Heart left ventricle (tissue), 13 donors: ENCODE results near the gene ALOXE3.

Source experiments
- CTCF ChIP-seq, 12 donors: fragments of 200-600 bp; sonication (generic) in 4 of 12; IDR thresholded peaks; one replicate each; pipeline versions ENCODE4 v1.5.0 to v1.8.0; 2018 to 2022; ENCODE audit warnings: antibody characterized with exemption in 12 of 12, mild to moderate bottlenecking in 5 of 12
- POLR2A ChIP-seq, 2 donors: fragments of 450-650 bp; IDR thresholded peaks; one replicate each; pipeline ENCODE4 v1.6.1; 2017; ENCODE audit warnings: antibody characterized with exemption in 2 of 2, mild to moderate bottlenecking in 2 of 2, moderate library complexity in 2 of 2
- donor health status: ischemic (EF 13 %, LVEDD 7.1; RV severe dilation, severe dysfunction).
- donor health status: DM: no; HTN: yes; CAD: no.
- donor health status: DM: no; HTN: no; CAD: no.
- donor health status: ischemic (EF 25% LVEDD 6.9; RV normal size, moderate dysfunction).
- donor health status: ischemic (EF 25% LVEDD 5.7; RV mildly dilated, moderate dysfunction).
- donor health status: ischemic (EF 35%, LVEDD 5.7; RV mildly dilated, moderate dysfunction).
- donor health status: nonischemic (EF 11% LVEDD 7.7; RV severe dilation, severe dysfunction).
- donor health status: DM: yes; HTN: yes; CAD: no.
- donor health status: PGD.
- donor health status: ischemic (EF 29% LVEDD 5.4; RV normal size, mild dysfunction).
- donor health status: nonischemic (EF 23%, LVEDD 6.1; RV moderate dilation, normal function).

GRCh38 chr17:8147805-8148404 lies 29.6 kb upstream of the ALOXE3 start:
- TF ChIP-seq CTCF (IDR thresholded peaks at IDR 0.05): no peak
- TF ChIP-seq POLR2A (IDR thresholded peaks at IDR 0.05): no peak
